ENCODE data around the gene RRN3.
"Not testable (repeated sequence)": the region's sequence is repeated elsewhere in the genome, so short reads cannot be mapped to it uniquely, and the experiment has no call there.

The RRN3 gene

GRCh38 chr16:15025234-15025951 is 68.7 kb downstream of the RRN3 start:
- DNase-seq: not testable (repeated sequence)

GRCh38 chr16:15024858-15025199 is 69.2 kb downstream of the RRN3 start:
- not testable (repeated sequence) for DNase-seq

GRCh38 chr16:15023381-15024077 is 70.5 kb downstream of the RRN3 start:
- DNase-seq: not testable (repeated sequence)

GRCh38 chr16:15022194-15022593 is 71.9 kb downstream of the RRN3 start:
- DNase-seq: peak; percentile 79

GRCh38 chr16:15021429-15021828 is 72.6 kb downstream of the RRN3 start:
- DNase-seq: not testable (repeated sequence)

- not testable (repeated sequence) for DNase-seq
Observed at GRCh38 chr16:15016951-15017580, 77.0 kb downstream of the RRN3 start.

- DNase-seq: not testable (repeated sequence)
Observed at GRCh38 chr16:15016354-15016753, 77.7 kb downstream of the RRN3 start.

GRCh38 chr16:15015671-15016070 is 78.4 kb downstream of the RRN3 start:
- DNase-seq: not testable (repeated sequence)

GRCh38 chr16:15012941-15013340 is 81.1 kb downstream of the RRN3 start:
- DNase-seq: not testable (repeated sequence)
